Right lung (tissue), 10 donors: ENCODE results near the gene FGF9. TPM values are rescaled to one million over a fixed set of nuclear protein-coding genes. Genes with fewer than 3 reads are reported as not detected.

Experiments used
- DNase-seq, 2 donors: peaks; one replicate each; pipeline ENCODE4 v3.0.0-alpha.2; 2013
- long read RNA-seq, 8 donors: transcript quantifications; one replicate each; lab custom pipeline, GENCODE V29; 2026
- polyA plus RNA-seq, 5 donors: library from polyadenylated mRNA; unstranded; fragments of 120-200 nt; gene quantifications; one replicate each; pipeline versions ENCODE4 v1.2.1 to v1.2.3, GENCODE V29; 2013; ENCODE audit warnings: inconsistent platforms in 1 of 5, low replicate concordance in 1 of 5; ENCODE audit not compliant: insufficient read length in 5 of 5, insufficient read depth in 1 of 5

The FGF9 gene
- 10 to 100 TPM; 14.1 to 34.5 (median 21.8) TPM for polyA plus RNA-seq
- long read RNA-seq, donor 1, full-length matches to known transcripts, result 2 of 2 reads
- long read RNA-seq, donor 1, partial matches to known transcripts, result 0 of 2 reads
- long read RNA-seq, donor 1, other reads (novel, unspliced or antisense), result 0 of 2 reads
- long read RNA-seq, donor 2, full-length matches to known transcripts, result 1 of 1 reads
- long read RNA-seq, donor 2, partial matches to known transcripts, result 0 of 1 reads
- long read RNA-seq, donor 2, other reads (novel, unspliced or antisense), result 0 of 1 reads
- long read RNA-seq, donor 3, full-length matches to known transcripts, result 4 of 4 reads
- long read RNA-seq, donor 3, partial matches to known transcripts, result 0 of 4 reads
- long read RNA-seq, donor 3, other reads (novel, unspliced or antisense), result 0 of 4 reads
- long read RNA-seq, donor 4, full-length matches to known transcripts, result 2 of 2 reads
- long read RNA-seq, donor 4, partial matches to known transcripts, result 0 of 2 reads
- long read RNA-seq, donor 4, other reads (novel, unspliced or antisense), result 0 of 2 reads
- long read RNA-seq, donor 5, full-length matches to known transcripts, result 2 of 2 reads
- long read RNA-seq, donor 5, partial matches to known transcripts, result 0 of 2 reads
- long read RNA-seq, donor 5, other reads (novel, unspliced or antisense), result 0 of 2 reads
- long read RNA-seq, donor 6, full-length matches to known transcripts, result 5 of 11 reads
- long read RNA-seq, donor 6, partial matches to known transcripts, result 6 of 11 reads
- long read RNA-seq, donor 6, other reads (novel, unspliced or antisense), result 0 of 11 reads
- long read RNA-seq, donor 7, full-length matches to known transcripts, result 2 of 2 reads
- long read RNA-seq, donor 7, partial matches to known transcripts, result 0 of 2 reads
- long read RNA-seq, donor 7, other reads (novel, unspliced or antisense), result 0 of 2 reads
- long read RNA-seq, donor 8, full-length matches to known transcripts, result 1 of 1 reads
- long read RNA-seq, donor 8, partial matches to known transcripts, result 0 of 1 reads
- long read RNA-seq, donor 8, other reads (novel, unspliced or antisense), result 0 of 1 reads

DNA sequence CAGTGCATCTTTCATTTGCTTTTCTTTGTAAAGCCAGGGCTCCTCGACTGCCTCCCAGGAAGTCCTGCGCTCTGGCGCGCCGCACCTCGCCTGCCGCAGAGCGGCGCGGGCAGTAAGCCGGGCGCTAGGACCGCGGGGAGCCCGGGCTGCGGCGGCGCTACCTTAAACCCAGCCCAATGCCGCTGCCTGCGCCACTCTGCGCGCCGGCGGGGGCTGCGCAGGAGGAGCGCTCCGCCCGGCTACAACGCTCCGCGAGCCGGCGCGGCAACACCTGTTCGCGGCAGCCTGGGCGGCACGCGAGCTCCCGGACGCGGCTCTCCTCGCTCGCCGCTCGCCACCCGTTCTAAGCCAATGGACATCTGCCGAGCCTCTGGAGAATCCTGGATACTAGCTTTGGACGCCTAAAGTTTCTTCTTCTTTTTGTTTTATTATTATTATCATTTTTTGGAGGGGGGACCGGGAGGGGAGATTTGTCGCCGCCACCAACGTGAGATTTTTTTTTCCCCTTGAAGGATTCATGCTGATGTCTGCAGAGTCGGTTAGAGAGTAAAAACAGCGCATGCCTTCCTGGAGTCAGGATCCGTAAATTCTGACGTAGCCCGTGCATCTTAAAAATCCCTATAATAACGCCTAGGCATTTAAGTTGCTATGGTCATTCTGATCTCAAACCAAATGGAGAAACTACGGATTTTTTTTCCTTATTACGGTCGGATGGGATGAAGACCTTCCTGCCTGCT is at the start of gene FGF9:
TSS of gene FGF9 (plus strand) at position 191 of the 737 bp plus-strand sequence. CDS start 840 bp downstream, outside the sequence.
- DNase-seq, result peak; percentile 71 to 79

DNA sequence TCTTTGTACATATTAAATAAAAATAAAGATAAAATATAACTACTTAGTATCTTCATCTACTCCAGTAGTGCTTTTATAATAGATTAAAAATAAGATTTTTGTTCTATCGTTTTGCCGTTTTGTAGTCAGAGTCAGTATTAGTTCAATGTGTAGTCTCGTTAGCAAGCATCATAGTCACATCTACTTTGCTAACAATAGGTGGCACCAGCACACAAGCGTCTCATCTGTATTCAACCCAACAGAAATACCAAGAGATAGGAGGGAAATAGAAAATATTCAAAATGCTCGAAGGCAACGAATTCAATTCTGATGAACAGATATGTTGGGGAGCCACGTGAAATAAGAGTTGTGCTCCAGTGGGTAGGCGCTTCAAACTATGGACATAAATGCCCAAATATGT is 45.5 kb upstream of the FGF9 start:
- no peak for DNase-seq

DNA sequence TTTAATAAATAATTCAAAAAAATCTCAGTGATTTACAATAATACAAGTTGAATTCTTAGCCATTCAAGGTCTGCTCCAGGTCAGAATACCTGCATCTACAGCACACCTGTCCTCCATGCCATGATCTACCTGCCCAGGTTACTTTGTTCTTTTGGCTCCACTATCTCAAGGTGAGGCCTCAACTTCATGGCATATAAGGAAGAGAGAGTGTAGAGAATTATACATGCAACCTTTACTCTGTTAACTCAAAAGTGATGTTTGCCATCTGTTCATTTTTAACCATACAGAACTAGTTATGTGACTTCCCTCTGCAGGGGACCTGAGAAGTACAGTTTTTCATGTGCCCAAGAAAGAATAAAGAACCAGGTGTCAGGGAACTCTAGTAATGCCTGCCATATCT is 38.7 kb upstream of the FGF9 start:
- no peak for DNase-seq

DNA sequence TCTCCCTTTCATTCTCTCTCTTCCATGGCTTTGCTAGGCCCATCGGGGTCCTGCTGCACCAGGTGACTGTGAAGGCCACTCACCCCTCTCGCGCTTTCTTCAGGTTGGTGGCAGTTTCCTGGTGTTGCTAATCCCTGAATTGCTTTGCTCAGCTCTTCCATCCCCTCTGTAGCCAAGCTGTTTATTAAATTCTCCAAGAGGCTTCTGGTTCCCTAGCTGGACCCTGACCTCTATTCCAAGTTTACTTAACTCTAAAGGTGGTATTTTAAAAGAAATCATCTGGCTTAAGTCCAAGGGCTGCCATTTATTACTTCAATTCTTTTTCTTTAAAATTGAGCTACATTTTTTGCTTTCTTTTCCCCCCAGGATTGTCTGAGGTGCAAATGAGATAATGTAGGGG is 34.2 kb upstream of the FGF9 start:
- no peak for DNase-seq

DNA sequence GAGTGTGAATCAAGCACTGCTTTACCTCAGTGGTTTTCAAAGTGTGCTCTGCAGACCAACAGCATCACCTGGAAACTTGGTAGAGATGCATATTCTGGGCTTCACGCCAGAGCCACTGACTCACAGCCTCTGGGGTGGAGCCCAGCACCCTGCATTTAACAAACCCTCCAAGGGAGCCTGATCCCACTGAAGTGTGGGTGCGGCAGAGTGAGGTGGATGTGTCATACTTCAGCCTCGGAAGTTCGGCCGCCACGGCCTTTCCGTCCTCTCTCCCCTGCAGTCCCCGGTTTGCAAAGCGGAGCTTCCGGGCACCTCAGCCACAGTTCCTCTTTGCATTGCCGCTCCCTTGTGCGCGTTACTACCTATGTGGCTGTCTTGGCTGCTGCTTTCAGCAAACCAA is 33.6 kb upstream of the FGF9 start:
- no peak for DNase-seq

DNA sequence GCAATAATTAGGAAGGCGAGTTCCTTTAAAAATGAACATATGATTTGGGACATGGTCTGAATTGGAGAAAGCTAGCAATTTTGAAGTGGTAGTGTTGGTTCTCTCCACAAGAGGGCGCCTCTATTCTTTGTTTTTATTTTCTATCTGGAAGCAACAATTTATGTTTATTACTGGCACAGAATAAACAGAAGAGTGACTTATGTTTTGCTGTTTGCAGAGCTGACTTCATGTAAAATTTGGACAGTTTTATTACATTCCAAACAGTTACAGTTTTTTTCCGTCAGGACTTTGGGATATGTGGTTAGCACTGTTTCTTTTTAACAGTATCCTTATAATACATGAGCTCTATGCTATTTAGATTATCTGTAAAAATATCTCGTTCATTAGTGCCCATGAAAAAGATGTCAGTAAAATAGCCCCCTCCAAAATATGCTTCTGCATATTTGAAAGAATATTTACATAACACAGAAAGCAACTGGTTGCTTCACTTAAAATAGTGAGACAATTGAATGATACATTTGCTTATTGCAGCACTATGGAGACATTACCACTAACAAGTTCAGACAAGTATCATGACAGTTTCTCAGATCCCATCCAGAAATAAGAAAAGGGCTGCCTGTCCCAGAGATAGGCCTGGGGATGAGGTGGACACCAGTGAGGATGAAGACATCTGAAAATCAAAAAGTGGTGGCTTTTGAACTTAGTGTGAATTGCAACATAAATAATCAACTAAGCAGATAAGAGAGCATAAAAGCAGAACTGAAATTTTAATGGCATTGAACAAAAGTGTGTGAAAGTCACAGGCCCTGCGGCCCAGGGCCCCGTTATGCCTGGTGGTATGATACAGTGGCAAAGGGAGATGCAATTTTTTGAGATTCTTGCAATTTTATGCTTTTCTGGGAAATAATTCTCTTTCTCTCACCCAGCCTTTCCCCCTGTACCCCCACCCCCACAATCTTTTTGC is 32.3 kb upstream of the FGF9 start:
- DNase-seq, result peak; percentile 27 to 59

DNA sequence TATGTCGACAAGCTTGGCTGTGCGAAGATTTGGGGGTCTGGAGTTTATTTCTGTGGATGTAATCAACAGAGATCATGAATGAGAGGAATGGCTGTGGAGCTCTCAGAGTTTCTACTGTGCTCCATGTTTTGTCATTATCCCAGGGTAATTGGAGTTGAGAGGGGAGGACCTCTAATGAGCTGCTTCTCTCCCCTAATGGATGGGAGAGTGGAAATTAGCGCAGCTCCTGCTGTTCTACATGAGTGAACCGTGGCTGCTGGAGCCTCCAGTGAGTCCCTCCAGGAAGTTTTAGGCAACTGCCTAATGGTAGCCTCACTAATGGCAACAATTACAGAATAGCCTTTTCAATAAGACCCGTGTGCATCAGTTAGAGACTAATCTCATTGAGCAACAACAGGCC is 31.3 kb upstream of the FGF9 start:
- no peak for DNase-seq

DNA sequence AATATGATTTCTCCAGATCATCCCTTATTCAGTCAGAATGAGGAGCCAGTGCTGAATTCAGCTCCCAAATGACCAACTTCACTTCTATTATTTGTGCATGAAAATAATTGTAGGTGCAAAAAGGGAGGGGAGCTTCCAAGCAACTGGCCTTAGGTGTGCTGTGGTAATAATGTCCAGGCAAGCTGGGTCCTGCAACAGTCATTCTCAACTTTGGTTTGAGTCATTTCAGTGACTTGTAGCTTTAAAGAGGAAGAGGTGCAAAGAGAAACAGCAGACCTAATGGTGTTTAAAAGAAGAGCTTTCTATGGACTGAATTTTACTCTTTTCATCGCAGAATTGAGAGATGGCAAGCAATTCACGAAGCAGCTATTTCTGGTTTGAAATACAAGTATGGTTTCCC is 29.2 kb upstream of the FGF9 start:
- DNase-seq, result no peak

DNA sequence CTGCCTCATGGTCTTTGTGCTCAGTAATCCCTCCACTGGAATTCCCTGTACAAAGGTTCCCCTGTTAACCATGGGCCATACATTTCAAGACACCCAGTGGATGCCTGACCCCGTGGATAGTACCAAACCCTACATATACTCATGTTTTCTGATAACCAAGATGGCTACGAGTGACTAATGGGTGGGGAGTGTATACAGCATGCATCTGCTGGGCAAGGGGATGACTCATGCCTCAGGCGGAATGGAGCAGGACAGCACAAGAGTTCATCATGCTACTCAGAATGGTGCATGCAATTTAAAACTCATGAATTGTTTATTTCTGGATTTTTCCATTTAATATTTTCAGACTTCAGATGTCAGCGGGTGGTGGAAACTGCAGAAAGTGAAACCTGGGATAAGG is 13.3 kb upstream of the FGF9 start:
- no peak for DNase-seq

DNA sequence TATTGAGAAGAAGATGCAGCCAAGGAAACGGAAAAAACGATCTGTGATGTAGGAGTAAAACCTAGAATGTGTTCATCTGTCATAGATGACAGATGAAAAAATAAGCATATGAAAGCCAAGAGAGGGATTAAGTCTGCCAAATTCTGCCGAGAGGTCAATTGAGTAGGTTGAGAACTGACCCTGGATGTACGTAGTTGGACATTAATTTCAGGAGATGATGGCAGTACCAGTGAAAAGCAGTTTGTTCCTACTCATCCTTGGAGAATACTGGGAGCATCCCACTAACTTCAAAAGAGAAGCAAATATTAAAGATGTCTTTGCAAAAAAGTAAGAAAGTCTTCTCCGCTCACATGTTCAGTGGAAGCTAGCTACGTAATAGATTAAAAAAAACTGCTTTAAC is 11.8 kb upstream of the FGF9 start:
- DNase-seq, result no peak

DNA sequence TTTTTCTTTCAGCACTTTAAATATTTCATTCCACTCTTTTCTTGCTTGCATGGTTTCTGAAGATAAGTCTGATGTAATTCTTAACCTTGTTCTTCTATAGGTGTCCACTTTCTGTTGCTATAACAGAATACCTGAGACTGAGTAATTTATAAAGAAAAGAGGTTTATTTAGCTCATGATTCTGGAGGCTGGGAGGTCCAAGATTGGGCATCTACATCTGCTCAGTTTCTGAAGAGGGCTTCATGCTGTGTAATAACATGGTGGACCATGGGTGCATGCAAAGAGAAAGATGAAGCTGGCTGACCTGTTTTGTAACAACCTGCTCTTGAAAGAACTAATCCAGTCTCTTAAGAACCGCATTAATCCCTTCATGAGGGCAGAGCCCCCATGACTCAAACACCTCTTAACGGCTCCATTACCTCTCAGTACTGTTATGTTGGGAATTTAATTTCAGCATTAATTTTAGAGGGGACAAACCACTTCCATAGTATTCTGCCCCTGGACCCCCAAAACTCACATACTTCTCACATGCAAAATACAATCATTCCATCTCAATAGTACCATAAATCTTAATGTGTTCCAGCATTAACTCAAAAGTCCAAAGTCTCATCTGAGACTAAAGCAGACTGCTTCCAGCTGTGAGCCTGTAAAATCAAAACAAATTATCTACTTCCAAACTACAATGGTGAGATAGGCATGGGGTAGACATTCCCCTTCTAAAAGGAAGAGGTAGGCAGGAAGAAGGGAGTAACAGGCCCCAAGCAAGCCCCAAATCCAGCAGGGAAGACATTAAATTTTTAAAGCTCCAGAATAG is 9.6 kb upstream of the FGF9 start:
- no peak for DNase-seq

DNA sequence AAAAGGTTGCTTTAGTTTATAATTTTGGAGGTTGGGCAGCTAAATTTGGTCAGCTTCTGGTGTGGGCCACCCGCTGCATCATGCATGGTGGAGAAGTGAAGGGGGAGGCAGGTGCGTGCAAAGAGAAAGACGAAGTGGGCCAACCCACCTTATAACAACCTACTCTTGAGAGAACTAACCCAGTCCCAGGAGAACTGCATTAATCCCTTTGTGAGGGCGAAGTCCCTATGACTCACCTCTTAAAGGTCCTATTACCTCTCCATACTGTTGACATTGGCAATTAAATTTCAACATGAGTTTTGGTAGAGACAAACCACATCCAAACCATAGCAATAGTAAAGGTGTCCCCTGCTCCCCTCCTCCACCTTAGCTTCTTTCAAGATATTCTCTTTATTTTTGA is 7.7 kb upstream of the FGF9 start:
- DNase-seq, result no peak

DNA sequence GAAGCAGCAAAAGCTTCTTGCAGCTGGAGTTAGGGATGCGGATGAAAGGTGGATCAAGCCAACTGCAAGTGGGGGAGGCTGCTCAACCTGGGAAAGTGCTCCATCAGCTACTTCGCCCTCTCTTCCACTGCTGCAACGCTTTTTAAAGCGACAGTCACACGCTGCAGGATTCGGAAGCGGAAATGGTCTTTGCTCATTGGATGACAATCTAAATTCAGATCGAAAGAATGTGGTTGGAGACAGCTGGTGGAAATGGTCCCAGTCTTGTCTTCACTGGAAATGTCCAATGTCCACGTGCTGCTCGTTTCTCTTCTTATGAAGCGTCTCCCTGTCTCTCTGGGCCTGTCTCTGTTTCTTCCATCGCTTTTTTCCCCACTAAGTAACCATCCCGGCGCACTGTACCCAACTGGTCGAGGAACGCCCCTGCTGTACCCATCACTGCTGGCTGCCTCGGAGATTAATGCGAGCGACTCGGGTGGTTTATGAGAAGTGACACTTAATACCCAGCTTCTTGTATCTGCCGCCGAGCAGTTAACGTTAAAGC is 2.1 kb upstream of the FGF9 start:
- no peak for DNase-seq

DNA sequence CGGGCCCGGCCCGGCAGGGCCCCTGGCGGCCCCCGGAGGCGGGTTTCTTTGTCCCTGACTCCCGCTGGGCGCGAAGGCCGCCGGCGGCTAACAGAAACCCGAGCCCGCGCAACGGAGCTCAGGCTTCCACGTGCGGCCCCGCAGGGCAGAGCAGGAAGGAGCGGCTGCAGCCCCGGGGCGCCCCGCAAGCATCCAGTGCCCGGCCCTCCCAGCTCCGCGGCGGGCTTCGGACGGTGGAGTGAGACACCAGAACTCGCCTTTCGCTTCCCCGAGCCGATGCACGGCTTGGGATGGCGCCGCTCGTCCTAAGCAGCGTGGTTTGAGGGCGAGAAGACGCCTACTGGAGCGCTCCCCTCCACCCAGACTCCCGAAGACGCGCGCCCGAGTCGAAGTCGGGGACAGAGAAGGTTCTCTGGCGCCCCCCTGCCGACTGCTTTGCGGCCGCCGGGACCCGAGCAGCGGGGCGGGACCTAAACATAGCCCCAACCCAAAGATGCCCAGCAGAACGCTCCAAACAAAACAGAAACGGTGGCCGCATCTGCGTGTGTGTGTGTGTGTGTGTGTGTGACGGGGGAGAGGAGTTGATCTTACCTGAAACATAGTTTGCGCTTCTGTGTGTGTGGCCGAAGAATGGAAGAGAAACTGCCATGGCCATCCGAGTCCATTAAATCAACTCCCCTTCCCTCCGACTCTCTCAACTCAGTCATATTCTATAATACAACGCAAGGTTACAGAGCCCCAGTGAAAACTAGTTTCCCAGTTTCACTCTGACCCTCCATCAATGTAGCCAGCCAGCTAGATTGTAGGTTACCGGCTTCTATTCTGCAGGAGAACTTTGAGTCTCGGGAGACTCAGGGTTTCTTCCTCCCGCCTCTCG is 629 bp upstream of the FGF9 start:
- DNase-seq, result peak; percentile 73 to 79

DNA sequence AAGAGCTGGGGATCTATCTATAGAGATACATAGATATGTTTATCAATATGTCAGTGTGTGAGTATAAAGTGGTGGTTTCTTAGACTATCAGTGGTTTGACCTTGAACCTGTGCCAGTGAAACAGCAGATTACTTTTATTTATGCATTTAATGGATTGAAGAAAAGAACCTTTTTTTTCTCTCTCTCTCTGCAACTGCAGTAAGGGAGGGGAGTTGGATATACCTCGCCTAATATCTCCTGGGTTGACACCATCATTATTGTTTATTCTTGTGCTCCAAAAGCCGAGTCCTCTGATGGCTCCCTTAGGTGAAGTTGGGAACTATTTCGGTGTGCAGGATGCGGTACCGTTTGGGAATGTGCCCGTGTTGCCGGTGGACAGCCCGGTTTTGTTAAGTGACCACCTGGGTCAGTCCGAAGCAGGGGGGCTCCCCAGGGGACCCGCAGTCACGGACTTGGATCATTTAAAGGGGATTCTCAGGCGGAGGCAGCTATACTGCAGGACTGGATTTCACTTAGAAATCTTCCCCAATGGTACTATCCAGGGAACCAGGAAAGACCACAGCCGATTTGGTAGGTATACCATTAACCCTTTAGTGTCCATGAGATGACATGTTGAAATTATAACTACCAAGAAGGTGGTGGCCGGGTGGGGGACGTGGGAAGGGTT is 880 bp downstream of the FGF9 start:
- DNase-seq, result no peak

DNA sequence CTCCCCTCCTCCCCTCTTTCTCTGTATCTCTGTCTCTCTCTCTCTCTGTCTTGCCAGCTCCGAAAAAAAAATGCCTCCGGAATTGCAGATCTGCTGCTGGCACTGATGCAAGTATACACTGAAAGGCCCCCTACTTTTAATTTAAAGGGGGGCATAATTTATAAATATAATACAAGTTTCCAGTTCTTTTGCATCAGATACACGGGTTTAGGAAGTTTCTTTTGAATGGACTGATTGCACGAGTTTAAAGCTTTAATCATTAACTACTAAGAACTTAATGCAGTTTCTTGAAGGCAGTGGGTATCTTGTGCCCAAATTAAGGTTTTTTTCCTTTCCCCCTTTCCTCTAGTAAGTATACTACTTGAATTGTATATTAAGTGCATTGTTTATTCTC is 1.4 kb downstream of the FGF9 start:
- no peak for DNase-seq

DNA sequence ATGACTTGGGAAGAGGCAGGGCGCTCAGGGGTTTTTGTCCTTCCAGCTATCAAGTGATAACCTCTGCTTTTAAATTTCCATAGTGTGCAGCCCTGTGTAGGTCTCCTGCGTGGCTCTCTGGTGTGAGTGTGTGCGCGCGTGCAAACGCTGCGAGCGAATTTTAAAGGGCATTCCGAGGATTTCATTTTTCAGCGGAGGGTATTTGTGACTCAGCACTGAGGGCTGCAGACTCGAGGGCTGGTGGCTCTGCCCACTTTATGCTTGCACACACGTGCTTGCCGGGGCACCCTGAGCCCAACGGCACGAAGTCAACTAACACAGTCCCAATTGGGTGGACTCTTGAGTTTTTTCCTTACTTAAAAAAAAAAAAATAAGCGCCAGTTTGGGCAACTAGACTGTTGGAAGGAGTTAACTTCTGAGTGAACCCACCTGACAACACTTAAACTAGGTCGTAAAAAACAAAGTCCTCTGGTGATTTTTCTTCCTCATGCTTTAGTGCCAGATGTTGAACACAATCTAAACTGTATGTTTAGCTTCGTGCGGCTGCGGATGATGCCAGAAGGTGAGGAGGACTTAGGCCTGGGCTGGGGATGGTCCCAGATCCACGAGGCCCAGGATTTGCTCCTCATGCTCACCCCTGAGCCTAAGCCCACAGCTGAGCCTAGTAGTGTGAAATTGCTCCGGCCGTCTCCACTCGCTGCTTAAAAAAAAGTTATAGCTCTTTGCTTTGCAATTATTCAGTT is 2.1 kb downstream of the FGF9 start:
- DNase-seq, result no peak
